Naive thymus-derived CD8-positive, alpha-beta T cell (primary cell): Measurements from ENCODE around the gene LITAF. TPM values are rescaled to one million over a fixed set of nuclear protein-coding genes. Genes with fewer than 3 reads are reported as not detected.

ENCODE experiments used
- ATAC-seq, 2 donors: fragments of 150-1000 bp; cut with Tn5 transposase in 1 of 2; sonication (Bioruptor Pico), chemical (Tn5 transposase) in 1 of 2; 1 replicate in 1 of 2; 2 replicates in 1 of 2; pipeline ENCODE4 v1.10.0; 2021; ENCODE audit warnings: mild to moderate bottlenecking in 2 of 2, moderate library complexity in 2 of 2
- POLR2A ChIA-PET: fragments of 350-600 bp; sonication (Branson Sonifier 250); formaldehyde crosslinking; loops from one replicate; lab custom pipeline; 2021; ENCODE audit warnings: antibody characterized with exemption; lab: Charles Lee
- DNase-seq, 10 donors: peaks; one replicate each; pipeline versions ENCODE4 v3.0.0 to v3.0.0-alpha.2; 2020 to 2022
- H3K27ac Mint-ChIP-seq, 10 donors: one replicate each; pipeline ENCODE4 v1.8.0; 2020 to 2022; ENCODE audit warnings: mild to moderate bottlenecking in 10 of 10, mixed read lengths in 10 of 10, moderate library complexity in 4 of 10, inconsistent platforms in 1 of 10
- H3K27me3 Mint-ChIP-seq, 5 donors: one replicate each; pipeline ENCODE4 v1.8.0; 2021 to 2022; ENCODE audit warnings: mixed read lengths in 5 of 5
- H3K36me3 Mint-ChIP-seq, 3 donors: one replicate each; pipeline ENCODE4 v1.8.0; 2020 to 2022; ENCODE audit warnings: mixed read lengths in 3 of 3, mild to moderate bottlenecking in 2 of 3, inconsistent platforms in 1 of 3
- H3K4me1 Mint-ChIP-seq, 4 donors: one replicate each; pipeline ENCODE4 v1.8.0; 2021 to 2022; ENCODE audit warnings: mixed read lengths in 4 of 4
- H3K4me3 Mint-ChIP-seq, 10 donors: one replicate each; pipeline ENCODE4 v1.8.0; 2020 to 2022; ENCODE audit warnings: mild to moderate bottlenecking in 10 of 10, mixed read lengths in 10 of 10, moderate library complexity in 6 of 10, inconsistent platforms in 1 of 10
- H3K9me3 Mint-ChIP-seq, 9 donors: one replicate each; pipeline ENCODE4 v1.8.0; 2020 to 2022; ENCODE audit warnings: mixed read lengths in 9 of 9, mild to moderate bottlenecking in 3 of 9, inconsistent platforms in 1 of 9, moderate library complexity in 1 of 9
- polyA plus RNA-seq, 3 donors: library from polyadenylated mRNA; unstranded; fragments of 300-500 nt; fragmentation: Illumina TruSeq; gene quantifications; one replicate each; pipeline ENCODE4 v1.2.3, GENCODE V29; 2021
- total RNA-seq, 8 experiments: library from RNA in 2 of 8; stranded (reverse) in 2 of 8; gene quantifications; one replicate each; pipeline ENCODE4 v1.2.3 and lab custom pipeline; 2021 to 2026

Gene LITAF
- total and polyA plus RNA-seq, 5 experiments from 2014 or later, result 169 to 770 (median 553) TPM

DNA sequence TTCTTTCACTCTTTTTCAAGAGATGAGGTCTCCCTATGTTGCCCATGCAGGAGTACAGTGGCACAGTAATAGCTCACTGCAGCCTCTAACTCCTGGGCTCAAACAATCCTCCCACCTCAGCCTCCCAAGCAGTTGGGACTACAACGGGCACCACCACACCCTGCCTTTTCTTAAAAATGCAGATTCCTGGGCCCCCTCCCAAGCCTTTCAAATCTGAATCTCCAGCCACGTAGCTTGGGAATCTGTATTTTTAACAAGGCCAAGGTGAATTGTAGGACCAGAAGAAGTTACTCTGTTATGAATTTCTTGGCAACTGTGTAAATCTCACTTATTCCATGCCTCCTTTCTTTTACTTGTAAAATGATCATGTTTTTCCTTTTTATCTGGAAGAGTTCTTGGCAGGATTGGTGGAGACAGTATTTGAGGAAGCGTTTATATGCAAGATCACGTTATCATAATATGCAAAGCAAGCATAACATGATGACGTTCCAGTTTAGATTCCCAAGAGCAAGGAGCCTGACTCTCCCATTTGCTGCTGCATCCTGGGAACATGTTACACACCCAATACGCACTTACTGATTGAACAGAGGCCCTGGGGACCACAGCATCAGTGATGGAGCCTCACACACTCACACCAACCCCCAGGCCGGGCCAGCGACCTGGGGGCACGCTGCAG lies 44.5 kb downstream of the LITAF start:
- Mint-ChIP-seq H3K4me3 (no peak overlapping the region), H3K27me3 (no peaks in the 10 kb centered on the region), H3K27ac (peak overlapping the region; percentile 33 to 92 (median 72)), H3K4me1 (peaks cover 15 to 49% (median 33%) of the 10 kb centered on the region in 4 donors), H3K9me3 (no peaks in the 10 kb centered on the region), H3K36me3 (peaks cover 0 to 14% (median 3%) of the 10 kb centered on the region in 3 donors)
- no peak for DNase-seq
- POLR2A ChIA-PET, result no interaction called here
- no peak for ATAC-seq

DNA sequence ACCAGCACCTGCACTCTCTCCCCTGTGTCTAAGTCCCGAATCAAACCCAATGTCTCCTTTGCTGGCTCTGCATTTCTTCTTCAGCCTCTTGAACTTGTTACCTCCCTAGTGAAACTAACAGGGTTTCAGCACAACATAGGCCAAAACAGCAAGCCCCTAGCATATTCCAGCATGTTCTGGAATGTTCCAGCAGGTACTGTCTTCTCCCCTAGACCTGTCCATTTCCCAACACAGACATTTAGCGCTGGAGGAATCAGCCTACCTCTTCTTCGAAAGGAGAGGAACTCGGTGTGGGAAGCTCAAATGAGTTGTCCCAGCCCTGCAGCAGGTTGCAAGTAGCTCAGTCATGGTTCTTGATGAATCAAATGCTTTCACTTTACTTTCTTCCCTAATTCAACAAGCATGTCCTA lies 47.1 kb downstream of the LITAF start:
- H3K4me3 Mint-ChIP-seq, result peak overlapping the region in 1 of 10 donors; percentile 37
- H3K36me3 Mint-ChIP-seq, result no peaks in the 10 kb centered on the region
- POLR2A ChIA-PET, result interaction anchor here (0.7 to 1.2 kb wide), 3 partner anchors 47 to 140 kb away, joined by 3 to 5 read pairs (median 3); partner anchors contain the start of gene LITAF
- peaks cover 12 to 42% (median 37%) of the 10 kb centered on the region in 4 donors for H3K4me1 Mint-ChIP-seq
- ATAC-seq (no peak), DNase-seq (no peak)
- H3K27me3 Mint-ChIP-seq, result no peaks in the 10 kb centered on the region
- H3K27ac Mint-ChIP-seq, result peak overlapping the region in 8 of 10 donors; percentile 19 to 83 (median 64)
- H3K9me3 Mint-ChIP-seq, result no peaks in the 10 kb centered on the region

DNA sequence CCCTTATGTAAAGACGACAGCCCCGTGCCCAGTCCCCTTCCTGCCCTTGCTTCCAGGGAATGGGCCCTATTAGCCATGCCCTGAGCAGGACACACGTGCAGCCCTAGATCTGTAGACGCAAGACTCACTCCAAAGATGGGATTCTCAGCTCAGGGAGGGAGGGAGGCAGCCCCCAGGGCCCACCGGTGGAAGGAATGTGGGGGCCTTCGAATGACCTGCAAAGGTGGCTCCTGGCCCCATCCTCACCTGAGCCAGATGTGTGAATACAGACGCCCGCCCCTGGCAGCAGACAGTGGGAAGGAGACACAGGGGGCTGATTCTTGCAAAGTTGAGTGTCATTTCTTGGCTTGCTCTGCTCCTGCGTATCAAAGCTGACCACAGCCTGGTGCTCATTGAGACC lies 47.8 kb downstream of the LITAF start:
- ATAC-seq, result no peak
- Mint-ChIP-seq H3K9me3 (no peaks in the 10 kb centered on the region), H3K27me3 (no peaks in the 10 kb centered on the region), H3K36me3 (no peaks in the 10 kb centered on the region), H3K4me1 (peaks cover 10 to 40% (median 34%) of the 10 kb centered on the region in 4 donors), H3K27ac (peak overlapping the region in 7 of 10 donors; percentile 5 to 83 (median 53)), H3K4me3 (peak overlapping the region in 2 of 10 donors; percentile 24 to 63)
- POLR2A ChIA-PET, result interaction anchor here (0.7 to 1.2 kb wide), 5 partner anchors 11 to 103 kb away, joined by 3 to 6 read pairs (median 3); partner anchors contain the start of gene LITAF
- no peak for DNase-seq

DNA sequence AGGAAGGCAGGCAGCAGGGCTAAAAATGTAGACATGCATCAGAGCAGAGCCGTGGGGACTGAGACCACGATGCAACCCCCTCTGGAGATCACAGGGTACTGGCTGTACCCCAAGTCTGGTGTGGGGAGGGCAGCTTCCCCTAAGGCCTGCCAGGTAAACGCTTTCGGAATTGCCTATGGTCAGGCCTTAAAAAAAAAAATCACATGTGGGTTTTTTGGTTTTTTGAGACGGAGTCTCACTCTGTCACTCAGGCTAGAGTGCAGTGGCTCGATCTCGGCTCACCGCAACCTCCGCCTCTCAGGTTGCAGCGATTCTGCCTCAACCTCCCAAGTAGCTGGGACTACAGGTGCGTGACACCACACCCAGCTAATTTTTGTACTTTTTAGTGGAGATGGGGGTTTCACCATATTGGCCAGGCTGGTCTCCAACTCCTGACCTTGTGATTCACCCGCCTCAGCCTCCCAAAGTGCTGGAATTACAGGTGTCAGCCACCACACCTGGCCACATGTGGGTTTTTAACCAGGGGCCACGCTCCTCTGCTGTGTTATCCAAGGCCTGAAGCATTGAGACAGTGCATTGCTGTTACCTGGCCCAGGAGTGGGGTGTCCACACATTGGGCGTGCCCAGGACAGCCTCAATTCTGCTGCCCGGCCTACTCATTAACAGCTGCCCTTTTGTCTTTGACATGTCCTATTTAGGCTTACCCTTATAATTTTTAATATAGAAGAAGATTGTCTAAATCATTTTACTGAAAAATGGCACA lies 50.4 kb downstream of the LITAF start:
- no peaks in the 10 kb centered on the region for H3K36me3 Mint-ChIP-seq
- no peaks in the 10 kb centered on the region for H3K9me3 Mint-ChIP-seq
- ATAC-seq (no peak), DNase-seq (no peak)
- H3K4me3 Mint-ChIP-seq, result peak overlapping the region in 1 of 10 donors; percentile 43
- peaks cover 12 to 38% (median 33%) of the 10 kb centered on the region in 4 donors for H3K4me1 Mint-ChIP-seq
- POLR2A ChIA-PET, result interaction anchor here (0.6 to 1.1 kb wide), 4 partner anchors 24 to 224 kb away, joined by 3 to 8 read pairs (median 4); no protein-coding TSS in a partner anchor
- H3K27ac Mint-ChIP-seq, result peak overlapping the region in 4 of 10 donors; percentile 15 to 53 (median 30)
- H3K27me3 Mint-ChIP-seq, result no peaks in the 10 kb centered on the region

DNA sequence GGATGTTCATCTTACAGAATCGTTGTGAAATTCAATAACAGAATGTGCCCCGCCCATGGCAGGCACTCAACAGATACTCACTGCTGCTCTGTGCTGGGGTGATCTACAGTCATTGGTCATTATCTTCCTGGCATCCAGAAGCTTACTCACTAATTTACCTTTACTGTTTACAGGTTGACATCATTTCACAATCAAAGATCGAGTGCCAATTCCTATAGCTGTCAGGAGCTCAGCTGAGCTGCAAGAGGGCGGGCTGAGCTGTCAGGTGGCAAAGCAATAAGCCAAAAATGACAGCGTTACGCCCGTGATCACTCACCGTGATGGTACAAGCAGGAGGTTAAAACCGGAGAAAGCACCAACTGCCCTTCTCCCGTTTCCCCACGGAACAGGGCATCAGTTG lies 51.2 kb downstream of the LITAF start:
- no peak for DNase-seq
- Mint-ChIP-seq H3K9me3 (no peaks in the 10 kb centered on the region), H3K27ac (peak overlapping the region in 3 of 10 donors; percentile 50 to 52 (median 51)), H3K4me3 (peak overlapping the region in 1 of 10 donors; percentile 63), H3K27me3 (no peaks in the 10 kb centered on the region), H3K4me1 (peaks cover 9 to 33% (median 28%) of the 10 kb centered on the region in 4 donors), H3K36me3 (no peaks in the 10 kb centered on the region)
- no peak for ATAC-seq
- POLR2A ChIA-PET, result interaction anchor here (0.6 to 1.5 kb wide), 4 partner anchors 26 to 225 kb away, joined by 3 to 7 read pairs (median 5); no protein-coding TSS in a partner anchor

DNA sequence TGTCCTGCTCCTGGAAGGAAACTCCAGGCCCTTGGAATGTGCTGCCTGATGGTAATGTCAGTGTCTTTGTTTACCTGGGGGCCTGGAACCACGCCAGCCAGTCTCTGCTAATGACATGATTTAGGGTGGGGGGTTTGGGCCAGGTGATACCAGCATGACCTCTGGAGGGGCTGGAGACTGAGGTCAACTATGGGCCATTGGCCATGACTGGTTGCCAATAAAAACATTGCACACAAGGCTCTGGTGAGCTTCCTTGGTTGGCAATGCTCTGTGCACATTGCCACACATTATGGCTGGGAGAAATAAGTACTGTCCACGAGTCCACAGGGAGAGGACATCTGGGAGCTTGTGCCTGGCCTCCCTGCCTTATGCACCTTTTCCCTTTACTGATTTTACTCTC lies 52.5 kb downstream of the LITAF start:
- DNase-seq (no peak), ATAC-seq (no peak)
- H3K9me3 Mint-ChIP-seq, result no peaks in the 10 kb centered on the region
- peak overlapping the region in 3 of 10 donors; percentile 14 to 65 (median 15) for H3K27ac Mint-ChIP-seq
- H3K27me3 Mint-ChIP-seq, result no peaks in the 10 kb centered on the region
- H3K4me3 Mint-ChIP-seq, result no peak overlapping the region
- POLR2A ChIA-PET, result interaction anchor here (1.5 kb wide), 1 partner anchor 88 kb away, joined by 7 read pairs; no protein-coding TSS in a partner anchor
- H3K36me3 Mint-ChIP-seq, result no peaks in the 10 kb centered on the region
- H3K4me1 Mint-ChIP-seq, result peaks cover 7 to 27% (median 20%) of the 10 kb centered on the region in 4 donors

DNA sequence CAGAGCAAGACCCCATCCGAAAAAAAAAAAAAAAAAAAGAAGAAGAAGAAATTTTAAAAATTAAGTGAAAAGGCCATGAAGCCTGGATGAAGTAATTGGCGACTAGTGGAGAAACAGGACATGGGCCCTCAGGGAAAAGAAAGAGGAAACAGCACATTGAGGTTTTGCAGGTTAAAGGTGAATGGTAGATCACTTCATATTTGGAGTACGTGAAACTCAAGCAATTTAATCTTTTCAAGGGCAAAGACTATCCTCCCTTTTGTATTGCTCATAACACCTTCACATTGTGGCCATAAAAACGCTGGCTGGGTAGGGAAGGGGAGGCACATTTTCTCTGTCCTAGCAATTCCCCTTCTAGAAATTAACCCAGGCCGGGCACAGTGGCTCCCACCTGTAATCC lies 53.1 kb downstream of the LITAF start:
- no peak overlapping the region for H3K4me3 Mint-ChIP-seq
- ATAC-seq, result no peak
- H3K36me3 Mint-ChIP-seq, result no peaks in the 10 kb centered on the region
- POLR2A ChIA-PET, result interaction anchor here (0.7 kb wide), 1 partner anchor 29 kb away, joined by 4 read pairs; no protein-coding TSS in a partner anchor
- no peaks in the 10 kb centered on the region for H3K27me3 Mint-ChIP-seq
- H3K4me1 Mint-ChIP-seq, result peaks cover 7 to 24% (median 14%) of the 10 kb centered on the region in 4 donors
- H3K27ac Mint-ChIP-seq, result peak overlapping the region in 1 of 10 donors; percentile 75
- H3K9me3 Mint-ChIP-seq, result no peaks in the 10 kb centered on the region
- DNase-seq, result no peak

DNA sequence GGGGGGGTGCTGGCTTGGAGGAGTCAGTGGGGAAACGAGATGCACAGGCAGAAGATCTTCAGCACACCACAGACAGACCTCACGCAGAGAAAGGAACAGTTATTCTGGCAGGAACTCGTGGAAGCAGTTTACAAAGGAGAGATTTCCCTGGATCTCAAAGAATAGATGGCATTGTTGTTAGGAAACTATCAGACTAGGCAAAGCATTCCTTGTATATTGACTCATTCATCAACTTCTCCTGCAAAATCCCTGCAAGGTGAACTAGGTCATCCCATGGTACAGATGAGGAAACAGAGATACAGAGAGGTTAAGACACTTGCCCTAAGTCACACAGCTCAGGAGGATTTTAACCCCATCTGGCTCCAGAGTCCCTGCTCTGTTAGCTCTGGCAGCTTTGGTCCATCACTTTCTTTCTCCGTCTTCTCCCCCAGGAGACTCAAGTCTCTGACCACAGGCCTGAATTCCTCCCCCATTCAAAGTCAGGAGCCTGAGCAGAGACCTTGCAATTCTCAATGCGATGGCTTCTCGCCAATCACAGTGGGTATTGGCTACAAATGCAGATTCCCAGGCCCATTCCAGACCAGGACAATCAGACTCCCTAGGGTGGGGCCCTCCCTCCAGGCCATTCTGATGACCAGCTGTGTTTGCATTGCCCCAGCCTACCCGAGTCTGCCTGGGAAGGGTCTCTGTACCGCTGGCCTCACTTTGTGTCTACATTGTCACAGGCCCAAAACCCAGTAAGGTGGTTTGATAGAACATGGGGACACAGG lies 56.4 kb downstream of the LITAF start:
- H3K27ac Mint-ChIP-seq, result peak overlapping the region in 3 of 10 donors; percentile 3 to 17 (median 9)
- POLR2A ChIA-PET, result interaction anchor here (0.6 to 0.7 kb wide), 3 partner anchors 31 to 183 kb away, joined by 3 read pairs; no protein-coding TSS in a partner anchor
- ATAC-seq (no peak), DNase-seq (no peak)
- no peaks in the 10 kb centered on the region for H3K9me3 Mint-ChIP-seq
- H3K4me1 Mint-ChIP-seq, result peaks cover 7 to 16% (median 12%) of the 10 kb centered on the region in 4 donors
- no peaks in the 10 kb centered on the region for H3K36me3 Mint-ChIP-seq
- no peak overlapping the region for H3K4me3 Mint-ChIP-seq
- peaks cover 0 to 2% (median 0%) of the 10 kb centered on the region in 5 donors for H3K27me3 Mint-ChIP-seq

DNA sequence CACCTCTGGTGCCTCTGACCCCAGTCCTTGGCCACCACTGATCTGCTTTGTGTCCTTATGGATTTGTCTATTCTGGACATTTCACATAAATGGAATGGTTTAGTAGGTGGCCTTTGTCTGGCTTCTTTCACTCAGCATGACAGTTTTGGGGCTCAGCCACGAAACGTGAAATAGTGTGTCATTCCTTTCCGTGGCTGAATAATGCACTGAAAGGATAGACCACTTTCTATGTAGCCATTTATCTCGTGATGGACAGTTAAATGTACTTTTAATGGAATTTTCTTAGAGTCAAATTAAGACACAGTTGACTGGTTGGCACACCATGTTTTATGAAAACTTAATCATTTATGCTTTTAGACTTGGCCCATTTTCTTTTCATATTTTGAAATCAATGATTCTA lies 57.4 kb downstream of the LITAF start:
- POLR2A ChIA-PET, result interaction anchor here (0.6 to 0.7 kb wide), 2 partner anchors 27 to 108 kb away, joined by 3 read pairs; no protein-coding TSS in a partner anchor
- no peaks in the 10 kb centered on the region for H3K9me3 Mint-ChIP-seq
- H3K36me3 Mint-ChIP-seq, result no peaks in the 10 kb centered on the region
- peaks cover 0 to 2% (median 0%) of the 10 kb centered on the region in 5 donors for H3K27me3 Mint-ChIP-seq
- DNase-seq, result no peak
- H3K4me1 Mint-ChIP-seq, result peaks cover 7 to 11% (median 8%) of the 10 kb centered on the region in 4 donors
- ATAC-seq, result no peak
- no peak overlapping the region for H3K4me3 Mint-ChIP-seq
- peak overlapping the region in 1 of 10 donors; percentile 8 for H3K27ac Mint-ChIP-seq

DNA sequence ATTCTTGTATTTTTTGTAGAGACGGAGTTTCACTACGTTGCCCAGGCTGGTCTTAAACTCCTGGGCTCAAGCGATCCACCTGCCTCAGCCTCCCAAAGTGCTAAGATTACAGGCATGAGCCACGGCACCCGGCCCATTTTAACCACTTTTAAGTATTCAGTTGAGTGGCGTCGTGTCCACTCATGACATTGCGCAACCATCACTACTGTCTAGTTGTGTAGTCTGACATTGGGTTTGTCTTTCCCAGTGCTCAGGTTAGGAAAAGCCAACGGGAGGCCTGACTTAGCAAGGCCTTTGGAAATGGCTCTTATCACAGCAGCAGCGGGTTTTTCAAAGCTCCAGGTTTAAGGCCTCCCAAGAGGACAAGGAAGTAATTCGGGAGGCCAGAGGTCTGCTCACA lies 58.7 kb downstream of the LITAF start:
- H3K9me3 Mint-ChIP-seq, result no peaks in the 10 kb centered on the region
- H3K27me3 Mint-ChIP-seq, result peaks cover 0 to 2% (median 0%) of the 10 kb centered on the region in 5 donors
- H3K4me3 Mint-ChIP-seq, result no peak overlapping the region
- no peak overlapping the region for H3K27ac Mint-ChIP-seq
- DNase-seq (no peak), ATAC-seq (no peak)
- no peaks in the 10 kb centered on the region for H3K36me3 Mint-ChIP-seq
- POLR2A ChIA-PET, result interaction anchor here (0.6 kb wide), 1 partner anchor 54 kb away, joined by 3 read pairs; no protein-coding TSS in a partner anchor
- H3K4me1 Mint-ChIP-seq, result peaks cover 6 to 11% (median 8%) of the 10 kb centered on the region in 4 donors

DNA sequence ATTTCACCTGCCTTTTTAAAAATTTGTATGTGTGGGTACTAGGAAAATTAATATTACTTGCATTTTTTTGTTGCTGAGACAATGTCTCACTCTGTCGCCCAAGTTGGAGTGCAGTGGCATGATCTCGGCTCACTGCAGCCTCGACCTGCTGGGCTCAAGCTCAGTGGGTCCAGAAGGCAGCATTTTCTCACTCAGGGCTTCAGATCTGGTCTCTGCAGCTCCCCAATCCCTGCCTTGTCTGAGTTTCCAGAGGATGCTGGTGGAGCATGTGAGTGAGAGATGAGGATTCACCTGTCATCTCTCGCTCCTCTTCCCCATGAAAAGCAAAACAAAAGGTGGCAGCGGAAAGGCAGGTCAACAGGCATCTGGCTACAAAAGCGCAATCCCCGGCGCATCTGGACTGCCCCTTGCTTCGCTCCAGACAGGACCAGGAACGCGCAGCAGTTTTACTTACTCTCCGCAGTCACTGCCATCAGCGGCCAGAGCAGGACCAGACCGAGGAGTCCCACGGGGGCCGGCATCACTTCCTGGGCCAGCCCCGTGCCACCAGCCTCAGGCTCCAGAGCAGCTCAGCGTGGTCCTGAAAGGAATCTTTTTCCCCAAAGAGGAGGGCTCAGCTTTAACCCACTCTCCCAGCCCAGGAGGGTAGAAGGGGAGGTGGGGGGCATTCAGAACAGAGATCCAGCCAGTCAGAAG lies 59.9 kb downstream of the LITAF start:
- H3K36me3 Mint-ChIP-seq, result peaks cover 0 to 2% (median 0%) of the 10 kb centered on the region in 3 donors
- H3K27ac Mint-ChIP-seq, result peak overlapping the region in 1 of 10 donors; percentile 69
- POLR2A ChIA-PET, result no interaction called here
- peaks cover 0 to under 1% (median 0%) of the 10 kb centered on the region in 4 donors for H3K4me1 Mint-ChIP-seq
- H3K9me3 Mint-ChIP-seq, result peaks cover 0 to 5% (median 0%) of the 10 kb centered on the region in 9 donors
- H3K27me3 Mint-ChIP-seq, result peaks cover 0 to 2% (median 0%) of the 10 kb centered on the region in 5 donors
- no peak overlapping the region for H3K4me3 Mint-ChIP-seq
- DNase-seq, result no peak
- ATAC-seq, result no peak
